OCI-LY1 (cell line): ENCODE results near the gene MBD6.
"Not testable (repeated sequence)": the region's sequence is repeated elsewhere in the genome, so short reads cannot be mapped to it uniquely, and the experiment has no call there.

Experiments
- H2AFZ ChIP-seq: fragments of 200-600 bp; sonication (generic), shearing (Covaris generic); 2 replicates; pipeline ENCODE4 v1.6.0; 2014; ENCODE audit warnings: antibody characterized with exemption, mild to moderate bottlenecking, low read length
- H3F3A ChIP-seq: fragments of 200-600 bp; sonication (generic), shearing (Covaris generic); 2 replicates; pipeline ENCODE4 v1.6.0; 2014; ENCODE audit warnings: mild to moderate bottlenecking, antibody characterized with exemption, low read length, moderate library complexity; ENCODE audit not compliant: insufficient read depth
- H3K27ac ChIP-seq: fragments of 200-600 bp; sonication (generic); 2 replicates; pipeline ENCODE4 v1.5.1; 2014; ENCODE audit warnings: low read length, mixed run types, mild to moderate bottlenecking, low read depth; ENCODE audit not compliant: poor library complexity, severe bottlenecking
- H3K27me3 ChIP-seq: fragments of 200-600 bp; sonication (generic); 2 replicates; pipeline ENCODE4 v1.6.0; 2014; ENCODE audit warnings: antibody characterized with exemption, mild to moderate bottlenecking, low read length, moderate library complexity; ENCODE audit not compliant: insufficient read depth
- H3K36me3 ChIP-seq: fragments of 200-600 bp; sonication (generic); 2 replicates; pipeline ENCODE4 v1.6.1; 2014; ENCODE audit warnings: mild to moderate bottlenecking, antibody characterized with exemption, low read length, moderate library complexity, mixed read lengths; ENCODE audit not compliant: insufficient read depth
- H3K4me1 ChIP-seq: fragments of 200-600 bp; sonication (generic); 2 replicates; pipeline ENCODE4 v1.5.1; 2014; ENCODE audit warnings: mild to moderate bottlenecking, low read length, moderate library complexity; ENCODE audit not compliant: insufficient read depth, severe bottlenecking
- H3K4me2 ChIP-seq: fragments of 200-600 bp; sonication (generic), shearing (Covaris generic); 2 replicates; pipeline ENCODE4 v1.6.1; 2014; ENCODE audit warnings: low read length
- H3K4me3 ChIP-seq: fragments of 200-600 bp; sonication (generic); 2 replicates; pipeline ENCODE4 v1.5.1; 2014; ENCODE audit warnings: low read length, low read depth, mild to moderate bottlenecking, mixed read lengths; ENCODE audit not compliant: poor library complexity, severe bottlenecking
- H3K79me2 ChIP-seq: fragments of 200-600 bp; shearing (Covaris generic); 2 replicates; pipeline ENCODE4 v1.6.1; 2016; ENCODE audit warnings: mixed run types, low read length, mixed read lengths; ENCODE audit not compliant: insufficient read depth
- H3K9ac ChIP-seq: fragments of 200-600 bp; sonication (generic), shearing (Covaris generic); 2 replicates; pipeline ENCODE4 v1.6.1; 2014; ENCODE audit warnings: mild to moderate bottlenecking, low read length, mixed read lengths
- H3K9me2 ChIP-seq: fragments of 200-600 bp; sonication (generic), shearing (Covaris generic); 2 replicates; pipeline ENCODE4 v1.6.1; 2014; ENCODE audit warnings: low read depth, mild to moderate bottlenecking, low read length, mixed read lengths
- H3K9me3 ChIP-seq: fragments of 200-600 bp; shearing (Covaris generic); 2 replicates; pipeline ENCODE4 v1.6.1; 2014; ENCODE audit warnings: low read length, mixed read lengths
- H4K20me1 ChIP-seq: fragments of 200-600 bp; sonication (generic), shearing (Covaris generic); 2 replicates; pipeline ENCODE4 v1.6.0; 2016; ENCODE audit warnings: mild to moderate bottlenecking, low read length; ENCODE audit not compliant: insufficient read depth
- CTCF ChIP-seq: fragments of 200-600 bp; sonication (generic), shearing (Covaris generic); IDR thresholded peaks from 2 replicates; pipeline ENCODE4 v1.5.1; 2017; ENCODE audit warnings: mild to moderate bottlenecking, antibody characterized with exemption, low read length, moderate library complexity, mixed read lengths
- EZH2 ChIP-seq: fragments of 200-600 bp; sonication (generic), shearing (Covaris generic); IDR thresholded peaks from 2 replicates; pipeline ENCODE4 v1.8.0; 2017; ENCODE audit warnings: borderline replicate concordance, mixed run types, mild to moderate bottlenecking, antibody characterized with exemption, low read length, moderate library complexity, mixed read lengths

MBD6 gene

DNA sequence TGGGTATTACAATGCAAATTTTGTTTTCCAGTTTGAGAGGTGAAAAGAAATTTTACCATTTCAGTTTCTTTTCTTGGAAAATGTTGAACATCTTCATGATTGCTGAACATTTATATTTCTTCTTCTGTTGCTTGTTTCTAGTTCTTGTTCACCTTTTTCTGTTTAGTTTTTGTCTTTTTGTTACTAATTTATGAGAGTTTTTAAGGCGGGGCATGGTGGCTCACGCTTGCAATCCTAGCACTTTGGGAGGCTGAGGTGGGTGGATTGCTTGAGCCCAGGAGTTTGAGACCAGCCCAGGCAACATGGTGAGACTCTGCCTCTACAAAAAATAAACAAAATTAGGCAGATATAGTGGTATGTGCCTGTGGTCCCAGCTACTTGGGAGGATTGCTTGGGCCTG lies 37.9 kb downstream of the MBD6 start:
- Histone ChIP-seq H3K4me2 (no peak overlapping the region), H3K9ac (no peak overlapping the region), H3K4me1 (no peaks in the 10 kb centered on the region), H3K4me3 (no peak overlapping the region), H3K27me3 (0 out of 2 replicates have a peak, but pooled peaks cover 5% of the 10 kb centered on the region), H4K20me1 (no peaks in the 10 kb centered on the region), H2AFZ (no peak overlapping the region), H3K36me3 (no peaks in the 10 kb centered on the region), H3K79me2 (no peaks in the 10 kb centered on the region), H3F3A (no peaks in the 10 kb centered on the region), H3K27ac (no peak overlapping the region), H3K9me3 (no peaks in the 10 kb centered on the region), H3K9me2 (no peaks in the 10 kb centered on the region)
- TF ChIP-seq EZH2, result no peak
- TF ChIP-seq CTCF, result no peak

DNA sequence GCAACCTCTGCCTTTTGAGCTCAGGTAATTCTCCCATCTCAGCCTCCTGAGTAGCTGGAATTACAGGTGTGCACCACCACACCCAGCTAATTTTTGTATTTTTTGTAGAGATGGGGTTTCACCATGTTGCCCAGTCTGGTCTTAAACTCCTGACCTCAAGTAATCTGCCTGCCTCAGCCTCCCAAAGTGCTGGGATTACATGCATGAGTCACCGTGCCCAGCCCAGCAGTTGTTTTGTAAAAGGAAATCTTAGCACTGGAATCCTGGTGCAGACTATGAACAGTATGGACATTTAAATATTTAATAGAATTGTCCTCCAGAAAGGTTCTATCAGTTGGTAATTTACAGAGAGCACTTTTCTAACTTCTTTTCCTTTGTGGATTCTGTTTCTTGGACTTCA lies 38.5 kb downstream of the MBD6 start:
- H3K27me3 ChIP-seq, H3K9me3 ChIP-seq, H3K4me1 ChIP-seq, H3K4me2 ChIP-seq, H4K20me1 ChIP-seq, H3K79me2 ChIP-seq, H3K27ac ChIP-seq, H3F3A ChIP-seq, H3K9me2 ChIP-seq, H3K4me3 ChIP-seq, H3K9ac ChIP-seq, H2AFZ ChIP-seq, H3K36me3 ChIP-seq: not testable (repeated sequence)

DNA sequence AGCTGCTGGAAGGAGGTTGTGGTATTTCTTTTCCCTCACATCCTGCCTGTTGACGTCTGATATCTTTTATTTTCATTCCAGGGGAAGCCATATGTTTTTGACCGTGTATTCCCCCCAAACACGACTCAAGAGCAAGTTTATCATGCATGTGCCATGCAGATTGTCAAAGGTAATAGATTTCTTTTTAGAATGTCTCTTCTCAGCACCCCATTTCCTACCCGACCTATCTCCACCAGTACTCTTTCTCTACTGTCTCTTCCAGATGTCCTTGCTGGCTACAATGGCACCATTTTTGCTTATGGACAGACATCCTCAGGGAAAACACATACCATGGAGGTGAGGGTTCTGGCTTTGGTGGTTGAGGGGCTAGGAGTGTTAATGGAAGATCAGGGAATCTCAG lies 40.7 kb downstream of the MBD6 start:
- H3K9ac ChIP-seq, result no peak overlapping the region
- no peaks in the 10 kb centered on the region for H4K20me1 ChIP-seq
- no peak overlapping the region for H2AFZ ChIP-seq
- no peaks in the 10 kb centered on the region for H3K79me2 ChIP-seq
- no peaks in the 10 kb centered on the region for H3K9me2 ChIP-seq
- H3K27ac ChIP-seq, result no peak overlapping the region
- H3K4me3 ChIP-seq, result no peak overlapping the region
- H3K36me3 ChIP-seq, result no peaks in the 10 kb centered on the region
- no peaks in the 10 kb centered on the region for H3K9me3 ChIP-seq
- 0 out of 2 replicates have a peak, but pooled peaks cover 5% of the 10 kb centered on the region for H3K27me3 ChIP-seq
- no peaks in the 10 kb centered on the region for H3F3A ChIP-seq
- no peaks in the 10 kb centered on the region for H3K4me1 ChIP-seq
- H3K4me2 ChIP-seq, result no peak overlapping the region
- TF ChIP-seq CTCF (no peak), EZH2 (no peak)

DNA sequence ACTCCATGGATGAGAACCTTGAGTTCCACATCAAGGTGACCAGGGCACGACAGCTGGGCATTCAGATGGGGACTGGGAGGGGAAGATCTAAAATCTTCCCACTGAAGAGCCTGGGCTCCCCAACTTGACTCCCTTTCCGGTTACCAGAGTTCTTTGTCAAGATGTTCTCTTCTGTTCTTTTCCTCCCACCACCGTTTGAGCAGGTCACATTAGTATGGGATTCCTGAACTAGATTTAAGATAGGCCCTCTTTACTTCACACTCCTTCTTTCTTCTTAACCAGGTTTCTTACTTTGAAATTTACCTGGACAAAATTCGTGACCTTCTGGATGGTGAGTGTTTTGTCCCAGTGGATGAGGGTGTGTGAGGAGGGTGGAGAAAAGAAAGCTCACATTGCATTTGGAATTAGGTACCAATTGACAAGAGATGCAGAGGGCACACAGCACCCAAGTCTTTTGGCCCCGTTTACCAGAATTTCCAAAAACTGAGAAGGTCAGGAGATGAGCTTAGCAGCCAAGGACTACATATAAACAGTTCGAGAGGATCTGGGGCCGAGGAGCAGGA lies 41.6 kb downstream of the MBD6 start:
- Histone ChIP-seq H3K36me3 (no peaks in the 10 kb centered on the region), H3F3A (no peaks in the 10 kb centered on the region), H3K4me2 (no peak overlapping the region), H3K9ac (no peak overlapping the region), H3K27me3 (0 out of 2 replicates have a peak, but pooled peaks cover 5% of the 10 kb centered on the region), H3K9me3 (no peaks in the 10 kb centered on the region), H3K79me2 (no peaks in the 10 kb centered on the region), H4K20me1 (no peaks in the 10 kb centered on the region), H3K27ac (no peak overlapping the region), H3K9me2 (no peaks in the 10 kb centered on the region), H3K4me3 (no peak overlapping the region), H2AFZ (no peak overlapping the region), H3K4me1 (no peaks in the 10 kb centered on the region)
- TF ChIP-seq EZH2 (no peak), CTCF (no peak)
